Chondrocyte (in vitro differentiated cells): ENCODE data around the gene RPS27L. TPM values are rescaled to one million over a fixed set of nuclear protein-coding genes. Genes with fewer than 3 reads are reported as not detected.
A peak's percentile ranks its signal among the peaks of the same experiment; 100 is the strongest.

Source experiments
- DNase-seq: peaks from one replicate; pipeline ENCODE4 v3.0.0; 2021; ENCODE audit warnings: mixed read lengths, low spot score
- H3K27ac Mint-ChIP-seq: one replicate; pipeline ENCODE4 v1.8.0; 2021; ENCODE audit warnings: mild to moderate bottlenecking, moderate library complexity, mixed read lengths; ENCODE audit not compliant: unreplicated experiment
- H3K27me3 Mint-ChIP-seq: 2 replicates; pipeline ENCODE4 v1.8.0; 2021; ENCODE audit warnings: low read depth, mixed read lengths
- H3K36me3 Mint-ChIP-seq: 2 replicates; pipeline ENCODE4 v1.8.0; 2021; ENCODE audit warnings: low read depth, mixed read lengths
- H3K4me1 Mint-ChIP-seq: 2 replicates; pipeline ENCODE4 v1.8.0; 2021; ENCODE audit warnings: low read depth, mild to moderate bottlenecking, mixed read lengths
- H3K4me3 Mint-ChIP-seq: one replicate; pipeline ENCODE4 v1.8.0; 2021; ENCODE audit warnings: mild to moderate bottlenecking, moderate library complexity, mixed read lengths; ENCODE audit not compliant: unreplicated experiment
- H3K9me3 Mint-ChIP-seq: 2 replicates; pipeline ENCODE4 v1.8.0; 2021; ENCODE audit warnings: low read depth, mixed read lengths
- CTCF ChIP-seq: fragments of 200-600 bp; sonication (generic); IDR thresholded peaks from 2 replicates; pipeline ENCODE4 v1.5.0; 2021; ENCODE audit warnings: antibody characterized with exemption, mild to moderate bottlenecking, moderate library complexity
- total RNA-seq: library from RNA; stranded (reverse); gene quantifications from 3 replicates; pipeline ENCODE4 v1.2.1, GENCODE V29; 2021

Gene RPS27L
- total RNA-seq, 1 donor from 2014 or later = 211 TPM

DNA sequence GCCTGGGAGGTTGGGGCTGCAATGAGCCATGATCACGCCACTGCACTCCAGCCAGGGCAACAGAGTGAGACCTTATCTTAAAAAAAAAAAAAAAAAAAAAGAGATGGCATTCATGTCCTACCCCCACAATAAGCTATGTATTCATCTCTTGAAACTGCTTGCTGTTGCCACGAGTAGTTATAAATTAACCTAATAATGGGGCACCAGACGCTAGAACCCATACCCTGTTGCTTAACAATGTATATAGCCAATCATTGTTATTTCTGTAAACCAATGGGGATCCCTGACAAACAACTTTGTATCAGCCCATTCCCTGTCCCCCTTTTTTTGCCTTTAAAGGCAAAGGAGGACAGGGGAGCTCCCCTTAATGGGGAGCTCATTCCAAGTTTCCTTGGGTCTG is 38.4 kb downstream of the RPS27L start:
- TF ChIP-seq CTCF = no peak
- Mint-ChIP-seq H3K4me3 (no peak overlapping the region), H3K9me3 (peaks cover 10% of the 10 kb centered on the region), H3K36me3 (peaks cover 6% of the 10 kb centered on the region), H3K4me1 (peaks cover 17% of the 10 kb centered on the region), H3K27ac (no peak overlapping the region), H3K27me3 (no peaks in the 10 kb centered on the region)
- DNase-seq = no peak

DNA sequence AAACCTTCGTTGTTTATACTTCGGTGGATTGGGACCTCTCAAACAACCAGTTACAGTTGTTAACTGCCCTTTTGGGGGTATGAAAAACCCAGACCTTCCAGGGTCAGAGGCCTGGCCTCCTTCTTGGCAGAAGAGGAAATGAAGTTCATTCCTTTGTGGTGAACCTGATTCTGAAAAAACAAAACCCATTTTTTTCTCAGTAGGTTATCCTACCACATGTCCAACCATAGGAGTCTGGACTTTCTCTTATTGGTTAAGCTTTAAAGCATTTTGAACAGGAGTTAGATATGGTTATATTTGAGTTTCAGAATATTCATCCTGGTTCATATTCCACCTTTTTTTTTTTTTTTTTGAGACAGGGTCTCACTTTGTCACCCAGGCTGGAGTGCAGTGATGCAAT is 42.8 kb downstream of the RPS27L start:
- H3K36me3 Mint-ChIP-seq = peaks cover 2% of the 10 kb centered on the region
- no peak for DNase-seq
- no peak overlapping the region for H3K27ac Mint-ChIP-seq
- peaks cover 9% of the 10 kb centered on the region for H3K4me1 Mint-ChIP-seq
- no peaks in the 10 kb centered on the region for H3K27me3 Mint-ChIP-seq
- TF ChIP-seq CTCF = no peak
- H3K4me3 Mint-ChIP-seq = no peak overlapping the region
- H3K9me3 Mint-ChIP-seq = peaks cover 3% of the 10 kb centered on the region

DNA sequence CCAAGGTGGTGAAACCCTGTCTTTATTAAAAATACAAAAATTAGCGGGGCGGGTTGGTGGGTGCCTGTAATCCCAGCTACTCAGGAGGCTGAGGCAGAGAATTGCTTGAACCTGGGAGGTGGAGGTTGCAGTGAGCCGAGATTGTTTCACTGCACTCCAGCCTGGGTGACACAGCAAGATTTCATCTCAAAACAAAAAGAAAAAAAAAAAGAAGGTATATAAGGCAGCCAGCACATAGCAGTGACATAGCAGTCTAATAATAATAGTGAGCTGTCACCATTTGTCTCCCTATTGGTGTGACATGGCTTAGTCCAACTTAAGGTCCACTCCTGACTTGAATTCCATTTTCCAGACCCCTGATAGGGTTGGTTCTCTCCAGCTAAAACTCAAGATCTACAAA is 44.4 kb downstream of the RPS27L start:
- no peaks in the 10 kb centered on the region for H3K9me3 Mint-ChIP-seq
- no peak overlapping the region for H3K4me3 Mint-ChIP-seq
- TF ChIP-seq CTCF = no peak
- H3K36me3 Mint-ChIP-seq = no peaks in the 10 kb centered on the region
- peak overlapping the region; percentile 68 for H3K27ac Mint-ChIP-seq
- peaks cover 22% of the 10 kb centered on the region for H3K4me1 Mint-ChIP-seq
- H3K27me3 Mint-ChIP-seq = no peaks in the 10 kb centered on the region
- DNase-seq = no peak

DNA sequence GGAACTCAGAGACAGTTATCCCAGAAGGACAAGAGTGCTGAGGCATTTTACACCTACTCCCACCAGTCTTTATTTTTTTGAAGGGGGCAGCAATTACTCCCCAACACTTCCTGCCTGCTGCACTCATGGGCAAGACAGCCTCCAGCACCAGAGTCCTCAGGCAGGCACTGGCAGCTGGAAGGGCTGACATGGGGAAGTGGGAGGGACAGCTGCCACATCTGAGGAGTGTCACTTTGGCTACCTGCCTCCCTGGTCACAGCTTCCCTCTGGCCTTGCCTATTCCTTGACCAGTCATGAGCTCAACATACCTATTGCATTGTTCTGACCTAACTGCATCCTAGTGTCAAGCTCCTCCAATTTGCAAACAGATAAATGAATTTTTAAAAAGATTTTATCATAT is 45.8 kb downstream of the RPS27L start:
- H3K4me1 Mint-ChIP-seq = peaks cover 31% of the 10 kb centered on the region

DNA sequence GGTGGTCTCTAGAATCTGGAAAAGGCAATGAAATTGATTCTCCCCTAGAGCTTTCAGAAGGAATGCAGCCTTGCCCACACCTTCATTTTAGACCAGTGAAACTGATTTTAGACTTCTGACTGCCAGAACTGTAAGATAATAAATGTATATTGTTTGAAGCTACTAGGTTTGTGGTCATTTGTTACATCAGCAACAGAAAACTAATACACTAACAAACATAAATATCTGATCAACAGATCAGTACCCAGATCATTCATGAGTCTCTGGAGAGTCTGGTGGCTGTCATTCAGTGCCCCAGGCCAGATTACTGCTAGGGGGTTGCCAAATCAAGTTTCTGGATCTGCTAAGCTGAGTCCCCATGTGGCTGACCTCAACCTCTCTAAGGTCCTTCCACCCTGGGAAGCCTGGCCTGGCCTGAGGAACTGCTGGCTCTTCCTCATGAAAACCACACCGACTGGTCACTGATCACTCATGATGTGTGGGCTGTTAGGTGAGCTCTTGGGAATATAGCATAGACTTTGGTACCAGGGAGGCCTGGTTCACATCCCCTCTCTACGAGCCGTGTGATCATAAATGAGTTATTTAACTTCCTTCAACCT is 46.8 kb downstream of the RPS27L start:
- Mint-ChIP-seq H3K27ac (no peak overlapping the region), H3K4me3 (no peak overlapping the region), H3K4me1 (peaks cover 31% of the 10 kb centered on the region), H3K36me3 (no peaks in the 10 kb centered on the region), H3K27me3 (no peaks in the 10 kb centered on the region), H3K9me3 (no peaks in the 10 kb centered on the region)
- no peak for DNase-seq
- TF ChIP-seq CTCF = no peak

More for the DNA sequence above, 45.8 kb downstream of the RPS27L start:
- H3K27ac Mint-ChIP-seq = no peak overlapping the region
- no peaks in the 10 kb centered on the region for H3K9me3 Mint-ChIP-seq
- no peaks in the 10 kb centered on the region for H3K36me3 Mint-ChIP-seq
- no peaks in the 10 kb centered on the region for H3K27me3 Mint-ChIP-seq
- TF ChIP-seq CTCF = no peak
- DNase-seq = no peak
- no peak overlapping the region for H3K4me3 Mint-ChIP-seq
